GM23338 (cell line): Measurements from ENCODE around the gene FAM149B1. TPM values are rescaled to one million over a fixed set of nuclear protein-coding genes. Genes with fewer than 3 reads are reported as not detected.

Experiments
- ATAC-seq: fragments of 200-7000 bp; cut with Tn5 transposase; 3 replicates; pipeline ENCODE4 v1.9.1; 2020
- DNase-seq: peaks from one replicate; pipeline ENCODE4 v3.0.0-alpha.2; 2015; ENCODE audit warnings: low spot score
- H2AFZ ChIP-seq: fragments of 200-600 bp; sonication (generic); 2 replicates; pipeline ENCODE4 v1.8.0; 2016; ENCODE audit warnings: antibody characterized with exemption, mild to moderate bottlenecking, moderate library complexity
- H3F3A ChIP-seq: fragments of 200-600 bp; sonication (generic); replicated peaks from 2 replicates; pipeline ENCODE4 v1.8.0; 2017; ENCODE audit warnings: antibody characterized with exemption, mixed run types, low read depth
- H3K27ac ChIP-seq: fragments of 200-600 bp; sonication (generic); 2 replicates; pipeline ENCODE4 v1.6.1; 2016; ENCODE audit warnings: low read depth
- H3K27me3 ChIP-seq: fragments of 200-600 bp; sonication (generic); 2 replicates; pipeline ENCODE4 v1.8.0; 2016; ENCODE audit warnings: mild to moderate bottlenecking, mixed run types, moderate library complexity; ENCODE audit not compliant: insufficient read depth
- H3K36me3 ChIP-seq: fragments of 200-600 bp; sonication (generic); 2 replicates; pipeline ENCODE4 v1.8.0; 2016; ENCODE audit warnings: mild to moderate bottlenecking; ENCODE audit not compliant: insufficient read depth
- H3K4me1 ChIP-seq: fragments of 200-600 bp; sonication (generic); 2 replicates; pipeline ENCODE4 v1.8.0; 2016; ENCODE audit warnings: mild to moderate bottlenecking, moderate library complexity; ENCODE audit not compliant: insufficient read depth
- H3K4me2 ChIP-seq: fragments of 200-600 bp; sonication (generic); 2 replicates; pipeline ENCODE4 v1.7.1; 2017; ENCODE audit warnings: mixed run types
- H3K4me3 ChIP-seq: fragments of 200-600 bp; sonication (generic); 2 replicates; pipeline ENCODE4 v1.6.1; 2016; ENCODE audit warnings: mixed run types
- H3K79me2 ChIP-seq: fragments of 200-600 bp; sonication (generic); replicated peaks from 2 replicates; pipeline ENCODE4 v1.8.0; 2017; ENCODE audit warnings: mild to moderate bottlenecking; ENCODE audit not compliant: insufficient read depth
- H3K9me2 ChIP-seq: fragments of 200-600 bp; sonication (generic); 2 replicates; pipeline ENCODE4 v1.8.0; 2017; ENCODE audit not compliant: insufficient read depth
- H4K20me1 ChIP-seq: fragments of 200-600 bp; sonication (generic); replicated peaks from 2 replicates; pipeline ENCODE4 v1.8.0; 2017; ENCODE audit warnings: mild to moderate bottlenecking; ENCODE audit not compliant: insufficient read depth
- H3K27ac Mint-ChIP-seq: 2 replicates; pipeline ENCODE4 v1.8.0; 2020; ENCODE audit warnings: inconsistent platforms, mild to moderate bottlenecking, moderate library complexity, mixed read lengths
- H3K27me3 Mint-ChIP-seq: 3 replicates; pipeline ENCODE4 v1.8.0; 2022; ENCODE audit warnings: low read depth, mild to moderate bottlenecking, moderate library complexity, mixed read lengths, inconsistent platforms; ENCODE audit not compliant: insufficient read depth, poor library complexity
- H3K36me3 Mint-ChIP-seq: 3 replicates; pipeline ENCODE4 v1.8.0; 2021; ENCODE audit warnings: low read depth, mild to moderate bottlenecking, inconsistent platforms, moderate library complexity, mixed read lengths
- H3K4me1 Mint-ChIP-seq: 3 replicates; pipeline ENCODE4 v1.8.0; 2020; ENCODE audit warnings: mild to moderate bottlenecking, inconsistent platforms, mixed read lengths
- H3K4me3 Mint-ChIP-seq: 3 replicates; pipeline ENCODE4 v1.8.0; 2021; ENCODE audit warnings: moderate library complexity, mild to moderate bottlenecking, inconsistent platforms, mixed read lengths
- H3K9me3 Mint-ChIP-seq: 3 replicates; pipeline ENCODE4 v1.8.0; 2020; ENCODE audit warnings: moderate library complexity, mild to moderate bottlenecking, inconsistent platforms, mixed read lengths
- EZH2 ChIP-seq: fragments of 200-600 bp; sonication (generic); IDR thresholded peaks from one replicate; pipeline ENCODE4 v1.8.0; 2017; ENCODE audit warnings: antibody characterized with exemption, mild to moderate bottlenecking, low read depth; ENCODE audit not compliant: unreplicated experiment
- JUNB ChIP-seq: IDR thresholded peaks from one replicate; pipeline ENCODE4 v1.6.1; 2016; ENCODE audit warnings: antibody characterized with exemption; ENCODE audit not compliant: unreplicated experiment
- POLR2AphosphoS5 ChIP-seq: IDR thresholded peaks from 2 replicates; pipeline ENCODE4 v1.6.1; 2016; ENCODE audit warnings: antibody characterized with exemption, low read depth
- ZNF114 ChIP-seq: fragments of 250-450 bp; sonication (Bioruptor Pico); IDR thresholded peaks from 2 replicates; pipeline ENCODE4 v1.5.0; 2020; ENCODE audit warnings: mild to moderate bottlenecking, moderate library complexity
- polyA plus RNA-seq: library from polyadenylated mRNA; unstranded; fragments of >200 nt; fragmentation: Nextera tagmentation; extraction: Ambion mirVana; gene quantifications from 2 replicates; pipeline ENCODE4 v1.2.1, GENCODE V29; 2016
- total RNA-seq: library from RNA; depleted of rRNA; stranded (reverse); fragments of >200 nt; shearing (Covaris generic); gene quantifications from 2 replicates; pipeline ENCODE4 v1.2.3, GENCODE V29; 2014
- TF ChIP-seq, protein P1 (sequence below), 2 experiments: fragments of 200-600 bp in 1 of 2; sonication (generic) in 1 of 2; conservative IDR thresholded peaks; 2 replicates each; pipeline versions ENCODE4 v1.5.1 to v1.6.1; 2016 to 2017; ENCODE audit warnings: antibody characterized with exemption in 2 of 2, low read depth in 2 of 2, mild to moderate bottlenecking in 2 of 2, moderate library complexity in 1 of 2
- TF ChIP-seq, protein P2 (sequence below): IDR thresholded peaks from one replicate; pipeline ENCODE4 v1.6.1; 2018; ENCODE audit warnings: antibody characterized with exemption; ENCODE audit not compliant: unreplicated experiment
- TF ChIP-seq, protein P3 (sequence below): IDR thresholded peaks from 2 replicates; pipeline ENCODE4 v1.6.1; 2016; ENCODE audit warnings: antibody characterized with exemption

Gene FAM149B1
- total and polyA plus RNA-seq, 2 experiments from 2014 or later: 11.2 to 19.3 TPM

DNA sequence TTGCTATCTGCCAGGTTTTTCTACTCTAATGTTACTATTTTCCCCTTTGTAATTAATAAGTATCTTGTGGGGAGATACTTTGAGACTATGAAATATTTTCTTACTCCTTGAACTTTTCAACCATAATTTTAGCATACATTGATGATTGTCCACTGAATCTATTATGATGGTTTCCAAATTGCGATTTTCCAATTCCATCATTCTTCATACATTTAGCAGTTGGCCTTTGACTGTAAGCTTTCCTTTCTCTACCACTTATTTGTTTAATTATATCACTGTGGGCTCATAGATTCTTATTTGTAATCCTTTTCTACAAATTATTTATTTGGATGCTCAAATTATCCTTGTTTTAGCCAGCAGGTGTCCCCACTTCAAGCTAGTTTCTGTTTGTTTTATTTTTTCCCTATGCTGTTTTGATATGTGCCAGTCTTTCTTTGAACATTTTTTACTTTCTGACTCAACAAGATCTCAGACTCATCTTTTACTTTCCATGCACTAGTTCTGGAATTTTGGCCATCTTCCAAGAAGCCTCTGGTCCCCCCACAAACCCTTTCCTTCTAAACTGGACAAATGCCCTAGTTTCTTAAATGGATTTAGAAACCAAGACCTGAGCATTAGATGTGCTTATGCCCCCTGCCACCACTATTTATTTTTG, 95.9 kb downstream of the FAM149B1 start:
- Mint-ChIP-seq H3K4me1 (no peaks in the 10 kb centered on the region), H3K9me3 (peaks cover 6% of the 10 kb centered on the region), H3K4me3 (no peak overlapping the region), H3K36me3 (peaks cover 3% of the 10 kb centered on the region; the same call in 1 of the 3 replicates), H3K27ac (no peak overlapping the region), H3K27me3 (no peaks in the 10 kb centered on the region)
- H3F3A ChIP-seq: no peaks in the 10 kb centered on the region
- no peaks in the 10 kb centered on the region for H4K20me1 ChIP-seq
- H3K4me2 ChIP-seq: no peak overlapping the region
- H3K27ac ChIP-seq: no peak overlapping the region
- TF ChIP-seq, protein P1, sequence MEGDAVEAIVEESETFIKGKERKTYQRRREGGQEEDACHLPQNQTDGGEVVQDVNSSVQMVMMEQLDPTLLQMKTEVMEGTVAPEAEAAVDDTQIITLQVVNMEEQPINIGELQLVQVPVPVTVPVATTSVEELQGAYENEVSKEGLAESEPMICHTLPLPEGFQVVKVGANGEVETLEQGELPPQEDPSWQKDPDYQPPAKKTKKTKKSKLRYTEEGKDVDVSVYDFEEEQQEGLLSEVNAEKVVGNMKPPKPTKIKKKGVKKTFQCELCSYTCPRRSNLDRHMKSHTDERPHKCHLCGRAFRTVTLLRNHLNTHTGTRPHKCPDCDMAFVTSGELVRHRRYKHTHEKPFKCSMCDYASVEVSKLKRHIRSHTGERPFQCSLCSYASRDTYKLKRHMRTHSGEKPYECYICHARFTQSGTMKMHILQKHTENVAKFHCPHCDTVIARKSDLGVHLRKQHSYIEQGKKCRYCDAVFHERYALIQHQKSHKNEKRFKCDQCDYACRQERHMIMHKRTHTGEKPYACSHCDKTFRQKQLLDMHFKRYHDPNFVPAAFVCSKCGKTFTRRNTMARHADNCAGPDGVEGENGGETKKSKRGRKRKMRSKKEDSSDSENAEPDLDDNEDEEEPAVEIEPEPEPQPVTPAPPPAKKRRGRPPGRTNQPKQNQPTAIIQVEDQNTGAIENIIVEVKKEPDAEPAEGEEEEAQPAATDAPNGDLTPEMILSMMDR (conservative IDR thresholded peaks at IDR 0.05; ENCODE audit: low read depth in 2 of 2): peak; percentile 51 to 73
- TF ChIP-seq, protein P2, sequence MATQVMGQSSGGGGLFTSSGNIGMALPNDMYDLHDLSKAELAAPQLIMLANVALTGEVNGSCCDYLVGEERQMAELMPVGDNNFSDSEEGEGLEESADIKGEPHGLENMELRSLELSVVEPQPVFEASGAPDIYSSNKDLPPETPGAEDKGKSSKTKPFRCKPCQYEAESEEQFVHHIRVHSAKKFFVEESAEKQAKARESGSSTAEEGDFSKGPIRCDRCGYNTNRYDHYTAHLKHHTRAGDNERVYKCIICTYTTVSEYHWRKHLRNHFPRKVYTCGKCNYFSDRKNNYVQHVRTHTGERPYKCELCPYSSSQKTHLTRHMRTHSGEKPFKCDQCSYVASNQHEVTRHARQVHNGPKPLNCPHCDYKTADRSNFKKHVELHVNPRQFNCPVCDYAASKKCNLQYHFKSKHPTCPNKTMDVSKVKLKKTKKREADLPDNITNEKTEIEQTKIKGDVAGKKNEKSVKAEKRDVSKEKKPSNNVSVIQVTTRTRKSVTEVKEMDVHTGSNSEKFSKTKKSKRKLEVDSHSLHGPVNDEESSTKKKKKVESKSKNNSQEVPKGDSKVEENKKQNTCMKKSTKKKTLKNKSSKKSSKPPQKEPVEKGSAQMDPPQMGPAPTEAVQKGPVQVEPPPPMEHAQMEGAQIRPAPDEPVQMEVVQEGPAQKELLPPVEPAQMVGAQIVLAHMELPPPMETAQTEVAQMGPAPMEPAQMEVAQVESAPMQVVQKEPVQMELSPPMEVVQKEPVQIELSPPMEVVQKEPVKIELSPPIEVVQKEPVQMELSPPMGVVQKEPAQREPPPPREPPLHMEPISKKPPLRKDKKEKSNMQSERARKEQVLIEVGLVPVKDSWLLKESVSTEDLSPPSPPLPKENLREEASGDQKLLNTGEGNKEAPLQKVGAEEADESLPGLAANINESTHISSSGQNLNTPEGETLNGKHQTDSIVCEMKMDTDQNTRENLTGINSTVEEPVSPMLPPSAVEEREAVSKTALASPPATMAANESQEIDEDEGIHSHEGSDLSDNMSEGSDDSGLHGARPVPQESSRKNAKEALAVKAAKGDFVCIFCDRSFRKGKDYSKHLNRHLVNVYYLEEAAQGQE: no peak
- H3K9me2 ChIP-seq: no peaks in the 10 kb centered on the region
- H2AFZ ChIP-seq: no peak overlapping the region
- no peaks in the 10 kb centered on the region; the same call in 1 of the 2 replicates for H3K36me3 ChIP-seq
- H3K4me3 ChIP-seq: no peak overlapping the region
- no peaks in the 10 kb centered on the region for H3K4me1 ChIP-seq
- ATAC-seq (no peak), DNase-seq (peak; percentile 35)
- no peaks in the 10 kb centered on the region for H3K27me3 ChIP-seq
- no peaks in the 10 kb centered on the region for H3K79me2 ChIP-seq

- no peak overlapping the region for H3K4me3 Mint-ChIP-seq
- H3K4me1 Mint-ChIP-seq: no peaks in the 10 kb centered on the region
- Histone ChIP-seq H3K4me1 (no peaks in the 10 kb centered on the region), H3K9me2 (no peaks in the 10 kb centered on the region), H3F3A (no peaks in the 10 kb centered on the region), H3K4me3 (no peak overlapping the region), H3K36me3 (no peaks in the 10 kb centered on the region; the same call in 1 of the 2 replicates), H4K20me1 (no peaks in the 10 kb centered on the region), H3K27ac (no peak overlapping the region), H3K79me2 (no peaks in the 10 kb centered on the region), H3K27me3 (no peaks in the 10 kb centered on the region), H3K4me2 (no peak overlapping the region), H2AFZ (no peak overlapping the region)
- H3K36me3 Mint-ChIP-seq: no peaks in the 10 kb centered on the region
- no peaks in the 10 kb centered on the region; the same call in 1 of the 3 replicates for H3K9me3 Mint-ChIP-seq
- no peak for TF ChIP-seq POLR2AphosphoS5
- TF ChIP-seq EZH2: no peak
- TF ChIP-seq, protein P3, sequence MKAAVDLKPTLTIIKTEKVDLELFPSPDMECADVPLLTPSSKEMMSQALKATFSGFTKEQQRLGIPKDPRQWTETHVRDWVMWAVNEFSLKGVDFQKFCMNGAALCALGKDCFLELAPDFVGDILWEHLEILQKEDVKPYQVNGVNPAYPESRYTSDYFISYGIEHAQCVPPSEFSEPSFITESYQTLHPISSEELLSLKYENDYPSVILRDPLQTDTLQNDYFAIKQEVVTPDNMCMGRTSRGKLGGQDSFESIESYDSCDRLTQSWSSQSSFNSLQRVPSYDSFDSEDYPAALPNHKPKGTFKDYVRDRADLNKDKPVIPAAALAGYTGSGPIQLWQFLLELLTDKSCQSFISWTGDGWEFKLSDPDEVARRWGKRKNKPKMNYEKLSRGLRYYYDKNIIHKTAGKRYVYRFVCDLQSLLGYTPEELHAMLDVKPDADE: no peak
- TF ChIP-seq, protein P1 (conservative IDR thresholded peaks at IDR 0.05; ENCODE audit: low read depth in 2 of 2): no peak
- no peak for TF ChIP-seq JUNB
- TF ChIP-seq ZNF114: no peak
- H3K27ac Mint-ChIP-seq: no peak overlapping the region
- no peaks in the 10 kb centered on the region for H3K27me3 Mint-ChIP-seq
- DNase-seq (no peak), ATAC-seq (no peak)
Observed at GRCh38 chr10:73264423-73264822, 96.5 kb downstream of the FAM149B1 start.
